ENCODE measurements around the gene EZR.

DNA sequence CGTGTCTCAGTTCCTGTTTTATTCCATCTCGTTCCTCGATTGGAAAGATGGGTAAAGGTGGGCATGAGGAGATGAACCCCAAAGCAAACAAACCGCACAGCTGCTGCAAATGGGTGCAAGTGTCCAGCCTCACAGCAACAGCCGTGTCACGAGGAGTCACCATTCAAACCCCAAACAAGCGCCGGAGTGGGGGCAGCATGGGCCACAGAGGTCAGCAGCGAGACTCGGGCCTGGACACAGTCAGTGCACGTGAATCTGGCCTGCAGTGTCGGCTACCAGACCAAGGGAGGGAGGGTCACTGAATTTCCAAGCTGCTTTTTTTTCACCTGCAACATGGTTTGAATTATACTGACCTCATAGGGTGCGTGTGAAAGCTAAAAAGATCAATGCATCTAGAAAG is 63.5 kb downstream of the EZR start:
- TF ChIP-seq, protein P1, sequence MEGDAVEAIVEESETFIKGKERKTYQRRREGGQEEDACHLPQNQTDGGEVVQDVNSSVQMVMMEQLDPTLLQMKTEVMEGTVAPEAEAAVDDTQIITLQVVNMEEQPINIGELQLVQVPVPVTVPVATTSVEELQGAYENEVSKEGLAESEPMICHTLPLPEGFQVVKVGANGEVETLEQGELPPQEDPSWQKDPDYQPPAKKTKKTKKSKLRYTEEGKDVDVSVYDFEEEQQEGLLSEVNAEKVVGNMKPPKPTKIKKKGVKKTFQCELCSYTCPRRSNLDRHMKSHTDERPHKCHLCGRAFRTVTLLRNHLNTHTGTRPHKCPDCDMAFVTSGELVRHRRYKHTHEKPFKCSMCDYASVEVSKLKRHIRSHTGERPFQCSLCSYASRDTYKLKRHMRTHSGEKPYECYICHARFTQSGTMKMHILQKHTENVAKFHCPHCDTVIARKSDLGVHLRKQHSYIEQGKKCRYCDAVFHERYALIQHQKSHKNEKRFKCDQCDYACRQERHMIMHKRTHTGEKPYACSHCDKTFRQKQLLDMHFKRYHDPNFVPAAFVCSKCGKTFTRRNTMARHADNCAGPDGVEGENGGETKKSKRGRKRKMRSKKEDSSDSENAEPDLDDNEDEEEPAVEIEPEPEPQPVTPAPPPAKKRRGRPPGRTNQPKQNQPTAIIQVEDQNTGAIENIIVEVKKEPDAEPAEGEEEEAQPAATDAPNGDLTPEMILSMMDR (IDR thresholded peaks at IDR 0.05; ENCODE audit: insufficient read depth, low read length) = no peak
- TF ChIP-seq, protein P2, sequence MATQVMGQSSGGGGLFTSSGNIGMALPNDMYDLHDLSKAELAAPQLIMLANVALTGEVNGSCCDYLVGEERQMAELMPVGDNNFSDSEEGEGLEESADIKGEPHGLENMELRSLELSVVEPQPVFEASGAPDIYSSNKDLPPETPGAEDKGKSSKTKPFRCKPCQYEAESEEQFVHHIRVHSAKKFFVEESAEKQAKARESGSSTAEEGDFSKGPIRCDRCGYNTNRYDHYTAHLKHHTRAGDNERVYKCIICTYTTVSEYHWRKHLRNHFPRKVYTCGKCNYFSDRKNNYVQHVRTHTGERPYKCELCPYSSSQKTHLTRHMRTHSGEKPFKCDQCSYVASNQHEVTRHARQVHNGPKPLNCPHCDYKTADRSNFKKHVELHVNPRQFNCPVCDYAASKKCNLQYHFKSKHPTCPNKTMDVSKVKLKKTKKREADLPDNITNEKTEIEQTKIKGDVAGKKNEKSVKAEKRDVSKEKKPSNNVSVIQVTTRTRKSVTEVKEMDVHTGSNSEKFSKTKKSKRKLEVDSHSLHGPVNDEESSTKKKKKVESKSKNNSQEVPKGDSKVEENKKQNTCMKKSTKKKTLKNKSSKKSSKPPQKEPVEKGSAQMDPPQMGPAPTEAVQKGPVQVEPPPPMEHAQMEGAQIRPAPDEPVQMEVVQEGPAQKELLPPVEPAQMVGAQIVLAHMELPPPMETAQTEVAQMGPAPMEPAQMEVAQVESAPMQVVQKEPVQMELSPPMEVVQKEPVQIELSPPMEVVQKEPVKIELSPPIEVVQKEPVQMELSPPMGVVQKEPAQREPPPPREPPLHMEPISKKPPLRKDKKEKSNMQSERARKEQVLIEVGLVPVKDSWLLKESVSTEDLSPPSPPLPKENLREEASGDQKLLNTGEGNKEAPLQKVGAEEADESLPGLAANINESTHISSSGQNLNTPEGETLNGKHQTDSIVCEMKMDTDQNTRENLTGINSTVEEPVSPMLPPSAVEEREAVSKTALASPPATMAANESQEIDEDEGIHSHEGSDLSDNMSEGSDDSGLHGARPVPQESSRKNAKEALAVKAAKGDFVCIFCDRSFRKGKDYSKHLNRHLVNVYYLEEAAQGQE (IDR thresholded peaks at IDR 0.05; ENCODE audit: insufficient replicate concordance, low read depth) = no peak
- TF ChIP-seq POLR2AphosphoS5 (IDR thresholded peaks at IDR 0.05; ENCODE audit: low read depth) (no peak), SPI1 (IDR thresholded peaks at IDR 0.05; ENCODE audit: borderline replicate concordance, low read depth) (no peak)

Measured in HL-60 (cell line).